22Rv1 (cell line): ENCODE measurements around the gene GREM2.

Source experiments
- H3K27ac ChIP-seq: fragments of 450-650 bp; 2 replicates; pipeline ENCODE4 v1.5.1; 2017
- ZFX ChIP-seq: fragments of 450-650 bp; IDR thresholded peaks from 2 replicates; pipeline ENCODE4 v1.6.1; 2017; ENCODE audit warnings: antibody characterized with exemption, borderline replicate concordance
- TF ChIP-seq, protein P1 (sequence below): fragments of 450-650 bp; IDR thresholded peaks from 2 replicates; pipeline ENCODE4 v1.5.1; 2017; ENCODE audit warnings: mild to moderate bottlenecking

Gene GREM2

GRCh38 chr1:240611619-240612480 is at the start of gene GREM2:
TSS of gene GREM2 (minus strand) at chr1:240612155. CDS start at chr1:240493475, 118,680 bp downstream.
- no peak within 1 kb of the TSS for H3K27ac ChIP-seq
- no peak for TF ChIP-seq ZFX
- TF ChIP-seq, protein P1, sequence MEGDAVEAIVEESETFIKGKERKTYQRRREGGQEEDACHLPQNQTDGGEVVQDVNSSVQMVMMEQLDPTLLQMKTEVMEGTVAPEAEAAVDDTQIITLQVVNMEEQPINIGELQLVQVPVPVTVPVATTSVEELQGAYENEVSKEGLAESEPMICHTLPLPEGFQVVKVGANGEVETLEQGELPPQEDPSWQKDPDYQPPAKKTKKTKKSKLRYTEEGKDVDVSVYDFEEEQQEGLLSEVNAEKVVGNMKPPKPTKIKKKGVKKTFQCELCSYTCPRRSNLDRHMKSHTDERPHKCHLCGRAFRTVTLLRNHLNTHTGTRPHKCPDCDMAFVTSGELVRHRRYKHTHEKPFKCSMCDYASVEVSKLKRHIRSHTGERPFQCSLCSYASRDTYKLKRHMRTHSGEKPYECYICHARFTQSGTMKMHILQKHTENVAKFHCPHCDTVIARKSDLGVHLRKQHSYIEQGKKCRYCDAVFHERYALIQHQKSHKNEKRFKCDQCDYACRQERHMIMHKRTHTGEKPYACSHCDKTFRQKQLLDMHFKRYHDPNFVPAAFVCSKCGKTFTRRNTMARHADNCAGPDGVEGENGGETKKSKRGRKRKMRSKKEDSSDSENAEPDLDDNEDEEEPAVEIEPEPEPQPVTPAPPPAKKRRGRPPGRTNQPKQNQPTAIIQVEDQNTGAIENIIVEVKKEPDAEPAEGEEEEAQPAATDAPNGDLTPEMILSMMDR: no peak

DNA sequence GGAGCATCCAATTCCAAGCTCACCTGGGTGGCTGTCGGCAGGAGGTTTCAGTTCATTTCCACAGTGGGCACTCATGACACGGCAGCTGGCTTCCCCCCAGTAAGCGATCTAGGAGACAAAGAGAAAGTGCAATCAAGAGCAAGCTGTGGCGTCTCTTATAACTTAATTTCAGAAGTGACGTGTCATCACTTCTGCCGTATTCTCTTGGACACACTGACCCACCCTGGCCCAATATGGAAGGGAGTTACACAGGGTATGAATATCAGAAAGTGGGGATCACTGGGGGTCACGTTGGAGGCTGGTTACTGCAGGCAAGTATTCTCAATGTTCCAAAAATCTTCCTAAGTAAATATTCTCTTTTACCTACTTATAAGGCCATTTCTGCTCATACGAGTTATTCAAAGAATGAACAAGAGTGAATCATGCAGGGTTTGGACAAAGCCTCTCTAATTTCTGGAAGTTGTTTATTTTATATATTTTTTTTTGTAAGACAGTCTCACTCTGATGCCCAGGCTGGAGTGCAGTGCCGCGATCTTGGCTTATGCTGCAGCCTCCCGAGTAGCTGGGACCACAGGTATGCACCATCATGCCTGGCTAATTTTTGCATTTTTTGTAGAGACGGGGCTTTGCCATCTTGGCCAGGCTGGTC is 46.5 kb upstream of the GREM2 start:
- no peak overlapping the region for H3K27ac ChIP-seq
- no peak for TF ChIP-seq ZFX
- TF ChIP-seq, protein P1: no peak

DNA sequence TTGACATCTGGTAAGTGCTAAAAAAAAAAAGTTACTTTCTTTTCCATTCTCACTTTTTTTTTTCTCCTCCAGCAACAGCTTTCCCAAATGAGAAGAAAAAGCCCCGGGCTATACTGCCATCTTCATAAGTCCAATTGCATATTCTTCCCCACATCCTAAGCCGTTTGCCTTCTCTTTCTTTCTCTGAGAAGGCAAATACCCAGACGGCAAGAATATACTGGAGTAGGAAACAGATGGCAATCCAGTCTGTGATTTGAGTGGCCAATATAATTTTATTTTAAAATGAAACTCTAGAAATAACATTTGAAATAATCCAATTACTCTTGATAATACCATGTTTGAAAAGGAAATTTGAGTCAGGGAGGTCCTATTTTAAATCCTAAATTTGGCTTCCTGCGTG is 44.6 kb upstream of the GREM2 start:
- TF ChIP-seq ZFX: no peak
- TF ChIP-seq, protein P1: no peak
- no peak overlapping the region for H3K27ac ChIP-seq

DNA sequence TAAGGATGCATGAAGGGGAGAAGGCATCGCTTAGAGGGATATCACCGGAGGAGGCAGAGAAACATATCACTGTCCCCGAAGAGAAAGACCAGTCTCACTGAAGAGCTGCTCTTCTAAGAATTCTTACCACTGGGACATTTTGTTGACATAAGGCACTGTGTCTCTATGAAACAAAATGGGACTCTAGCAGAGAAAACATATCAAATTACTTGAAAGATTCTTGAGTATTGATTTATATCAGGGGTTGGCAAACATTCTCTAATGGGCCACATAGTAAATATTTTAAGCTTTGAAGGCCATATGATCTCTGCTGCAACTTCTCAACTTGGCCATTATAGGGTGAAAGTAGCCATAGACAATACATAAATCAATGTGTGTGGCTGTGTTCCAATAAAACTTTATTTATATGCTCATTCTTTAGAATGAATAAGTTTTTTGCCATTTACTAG is 41.0 kb upstream of the GREM2 start:
- no peak for TF ChIP-seq ZFX
- TF ChIP-seq, protein P1: no peak
- H3K27ac ChIP-seq: no peak overlapping the region

DNA sequence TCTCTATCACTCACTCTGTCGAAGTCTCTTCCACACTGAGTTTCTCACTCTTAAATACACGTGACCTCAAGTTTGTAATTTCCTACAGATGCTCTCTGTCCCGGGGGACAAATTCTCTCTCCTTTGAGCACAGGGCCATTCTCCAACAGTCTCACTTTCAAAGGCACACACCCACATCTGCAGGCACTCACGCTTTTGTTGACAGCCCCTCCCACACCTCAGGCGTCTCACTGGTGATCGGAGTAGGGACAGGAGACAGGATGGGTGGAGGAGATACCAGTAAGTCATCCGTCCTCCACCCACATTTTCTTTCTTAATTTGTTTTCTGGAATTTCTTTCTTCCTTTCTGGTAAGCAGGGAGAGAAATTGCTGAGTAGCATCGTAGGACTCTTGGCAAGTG is 40.6 kb upstream of the GREM2 start:
- TF ChIP-seq ZFX: no peak
- no peak overlapping the region for H3K27ac ChIP-seq

DNA sequence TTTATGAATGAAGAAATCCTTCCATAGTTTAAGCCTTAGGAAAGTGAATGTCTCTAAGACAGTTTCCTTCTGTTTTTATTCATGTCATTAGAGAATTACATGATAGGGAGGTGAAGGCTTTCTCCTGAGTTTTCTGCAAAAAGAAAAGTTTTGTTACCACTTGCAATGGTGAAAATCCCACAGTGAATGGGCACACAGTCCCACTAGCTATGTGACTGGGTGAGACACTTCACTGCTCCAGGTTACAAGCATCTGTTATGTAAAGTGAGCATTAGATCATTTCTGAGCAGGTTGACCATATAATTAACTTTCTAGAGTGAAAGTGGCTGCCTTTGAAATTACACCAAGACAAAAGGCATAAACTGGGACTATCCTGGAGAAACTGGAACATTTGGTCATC is 38.9 kb upstream of the GREM2 start:
- TF ChIP-seq, protein P1: no peak
- TF ChIP-seq ZFX: no peak
- no peak overlapping the region for H3K27ac ChIP-seq

GRCh38 chr1:240649733-240650721 is 38.1 kb upstream of the GREM2 start:
- H3K27ac ChIP-seq: no peak overlapping the region
- no peak for TF ChIP-seq ZFX
- TF ChIP-seq, protein P1: no peak
